ENCODE measurements around the gene YEATS2. TPM values are rescaled to one million over a fixed set of nuclear protein-coding genes. Genes with fewer than 3 reads are reported as not detected.

YEATS2 gene
- total and polyA plus RNA-seq, 2 donors (not counting 3 experiments of a cell fraction or from before 2014, with no cell fraction given): 30.2 to 59.9 TPM

DNA sequence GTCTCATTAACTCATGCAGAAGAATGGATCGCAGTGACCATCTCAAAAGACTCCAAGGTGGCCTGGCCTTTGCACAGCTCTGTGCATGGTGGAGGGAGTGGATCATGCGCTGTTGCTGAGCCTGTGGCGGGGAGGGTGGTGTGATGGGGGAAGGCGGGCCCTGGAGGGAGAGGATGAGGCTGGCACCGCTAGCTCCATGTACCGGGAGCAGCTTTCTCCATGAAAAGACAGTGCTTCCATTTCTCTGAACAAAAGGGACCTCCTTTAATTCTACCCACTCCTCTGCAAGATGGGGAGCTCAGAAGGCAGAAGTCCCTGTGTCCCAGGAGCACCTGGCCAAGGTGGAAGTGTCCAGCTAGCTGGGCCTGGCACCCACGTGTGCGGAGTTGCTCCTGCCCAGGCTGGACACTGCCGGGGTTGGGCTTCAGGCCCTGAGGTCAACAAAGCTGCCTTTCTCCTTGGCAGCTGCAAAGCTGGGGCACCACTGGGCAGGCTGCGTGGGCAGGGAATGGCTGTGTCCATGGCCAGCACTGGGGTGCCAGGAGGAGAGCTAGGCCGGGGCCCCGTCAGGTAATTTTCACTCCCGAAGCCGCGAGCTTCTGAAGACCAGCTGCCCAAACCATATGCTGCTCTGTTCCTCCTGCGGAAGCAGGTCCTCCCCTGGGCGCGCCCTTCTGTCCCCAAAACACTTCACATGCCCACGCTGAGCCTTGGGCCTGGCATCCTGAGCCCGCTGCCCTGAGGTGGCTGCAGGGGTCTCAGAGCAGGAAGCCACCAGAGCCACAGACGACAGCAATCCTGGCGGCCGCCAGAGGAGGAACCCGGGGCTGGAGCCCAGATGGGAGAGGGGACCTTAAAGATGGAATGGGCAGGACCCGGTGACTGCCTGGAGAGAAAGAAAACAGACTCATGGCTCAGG lies 121.4 kb downstream of the YEATS2 start:
- Histone ChIP-seq H3K4me2 (ENCODE audit: insufficient read depth, low read length) (no peak overlapping the region), H3K27me3 (ENCODE audit: control insufficient read depth in 2 of 2, insufficient read depth in 2 of 2, low read length in 2 of 2) (no peaks in the 10 kb centered on the region), H2AFZ (ENCODE audit: low read depth, low read length) (no peak overlapping the region), H3K9me1 (replicated peaks; ENCODE audit: control insufficient read depth, extremely low read depth, insufficient read depth, low read length) (no peaks in the 10 kb centered on the region), H3K9ac (replicated peaks; ENCODE audit: extremely low read depth, insufficient read depth, low read length) (no peak overlapping the region), H3K4me1 (ENCODE audit: control insufficient read depth, extremely low read depth, insufficient read depth, low read length) (peaks cover 1% of the 10 kb centered on the region), H4K20me1 (replicated peaks; ENCODE audit: control insufficient read depth, extremely low read depth, insufficient read depth, low read length) (no peaks in the 10 kb centered on the region), H3K79me2 (ENCODE audit: control insufficient read depth, insufficient read depth, low read length) (no peaks in the 10 kb centered on the region), H3K36me3 (ENCODE audit: control insufficient read depth in 2 of 2, extremely low read depth in 1 of 2, insufficient read depth in 2 of 2, low read length in 2 of 2) (peaks cover 0 to 2% of the 10 kb centered on the region in 2 experiments), H3K27ac (ENCODE audit: insufficient read depth, low read depth, low read length) (no peak overlapping the region), H3K4me3 (replicated peaks in 1 of 3; ENCODE audit: insufficient read depth in 1 of 3, low read depth in 1 of 3, low read length in 3 of 3) (no peak overlapping the region), H3K9me3 (replicated peaks; ENCODE audit: control insufficient read depth, insufficient read depth, low read length) (no peaks in the 10 kb centered on the region)
- DNase-seq (ENCODE audit: low read depth, low spot score) (no peak), FAIRE-seq (no peak)
- BruUV-seq (replicated peaks): no TSS peak
- TF ChIP-seq EZH2 (IDR thresholded peaks at IDR 0.05; ENCODE audit: borderline replicate concordance, low read depth, low read length, severe bottlenecking) (no peak), POLR2A (IDR thresholded peaks at IDR 0.05; ENCODE audit: low read depth, low read length) (no peak), GATA2 (IDR thresholded peaks at IDR 0.05; ENCODE audit: insufficient read depth, insufficient read length, low read depth, low read length) (no peak), MYC (IDR thresholded peaks at IDR 0.05; ENCODE audit: low read depth, low read length) (no peak), JUN (IDR thresholded peaks at IDR 0.05; ENCODE audit: borderline replicate concordance, insufficient read depth, insufficient read length, low read depth) (no peak), FOS (IDR thresholded peaks at IDR 0.05; ENCODE audit: borderline replicate concordance, insufficient read depth, low read length) (no peak), POLR2AphosphoS5 (IDR thresholded peaks at IDR 0.05; ENCODE audit: insufficient read depth, low read depth, low read length) (no peak)
- TF ChIP-seq, protein P1, sequence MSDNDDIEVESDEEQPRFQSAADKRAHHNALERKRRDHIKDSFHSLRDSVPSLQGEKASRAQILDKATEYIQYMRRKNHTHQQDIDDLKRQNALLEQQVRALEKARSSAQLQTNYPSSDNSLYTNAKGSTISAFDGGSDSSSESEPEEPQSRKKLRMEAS (IDR thresholded peaks at IDR 0.05; ENCODE audit: insufficient read depth, insufficient read length): no peak
- TF ChIP-seq, protein P2, sequence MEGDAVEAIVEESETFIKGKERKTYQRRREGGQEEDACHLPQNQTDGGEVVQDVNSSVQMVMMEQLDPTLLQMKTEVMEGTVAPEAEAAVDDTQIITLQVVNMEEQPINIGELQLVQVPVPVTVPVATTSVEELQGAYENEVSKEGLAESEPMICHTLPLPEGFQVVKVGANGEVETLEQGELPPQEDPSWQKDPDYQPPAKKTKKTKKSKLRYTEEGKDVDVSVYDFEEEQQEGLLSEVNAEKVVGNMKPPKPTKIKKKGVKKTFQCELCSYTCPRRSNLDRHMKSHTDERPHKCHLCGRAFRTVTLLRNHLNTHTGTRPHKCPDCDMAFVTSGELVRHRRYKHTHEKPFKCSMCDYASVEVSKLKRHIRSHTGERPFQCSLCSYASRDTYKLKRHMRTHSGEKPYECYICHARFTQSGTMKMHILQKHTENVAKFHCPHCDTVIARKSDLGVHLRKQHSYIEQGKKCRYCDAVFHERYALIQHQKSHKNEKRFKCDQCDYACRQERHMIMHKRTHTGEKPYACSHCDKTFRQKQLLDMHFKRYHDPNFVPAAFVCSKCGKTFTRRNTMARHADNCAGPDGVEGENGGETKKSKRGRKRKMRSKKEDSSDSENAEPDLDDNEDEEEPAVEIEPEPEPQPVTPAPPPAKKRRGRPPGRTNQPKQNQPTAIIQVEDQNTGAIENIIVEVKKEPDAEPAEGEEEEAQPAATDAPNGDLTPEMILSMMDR (IDR thresholded peaks at IDR 0.05; ENCODE audit: extremely low read depth in 1 of 2, insufficient read depth in 1 of 2, low read depth in 1 of 2, low read length in 2 of 2): no peak
- intact Hi-C loops (cut with micrococcal nuclease): no loop called here
- CTCF ChIA-PET: interaction anchor here (0.7 kb wide), 1 partner anchor 52 kb away, joined by 3 read pairs; no protein-coding TSS in a partner anchor
- dilution Hi-C loops (cut with MboI; ENCODE audit: extremely low pct_ligation_motif_present, low sequenced_read_pairs): no loop called here
- POLR2A ChIA-PET: no interaction called here
